Endothelial cell (in vitro differentiated cells): ENCODE results near the gene VAPB. TPM values are rescaled to one million over a fixed set of nuclear protein-coding genes. Genes with fewer than 3 reads are reported as not detected.

Experiments used
- DNase-seq: peaks from one replicate; pipeline ENCODE4 v3.0.0; 2021; ENCODE audit warnings: low spot score
- H3K27ac Mint-ChIP-seq: one replicate; pipeline ENCODE4 v1.8.0; 2021; ENCODE audit warnings: mixed read lengths, inconsistent platforms; ENCODE audit not compliant: unreplicated experiment
- H3K27me3 Mint-ChIP-seq: one replicate; pipeline ENCODE4 v1.8.0; 2021; ENCODE audit warnings: mild to moderate bottlenecking, moderate library complexity, mixed read lengths, inconsistent platforms; ENCODE audit not compliant: unreplicated experiment
- H3K36me3 Mint-ChIP-seq: one replicate; pipeline ENCODE4 v1.8.0; 2021; ENCODE audit warnings: mild to moderate bottlenecking, low read depth, mixed read lengths, inconsistent platforms; ENCODE audit not compliant: unreplicated experiment
- H3K4me1 Mint-ChIP-seq: one replicate; pipeline ENCODE4 v1.8.0; 2021; ENCODE audit warnings: mild to moderate bottlenecking, mixed read lengths, inconsistent platforms; ENCODE audit not compliant: unreplicated experiment
- H3K4me3 Mint-ChIP-seq: one replicate; pipeline ENCODE4 v1.8.0; 2021; ENCODE audit warnings: mild to moderate bottlenecking, mixed read lengths, inconsistent platforms; ENCODE audit not compliant: unreplicated experiment
- H3K9me3 Mint-ChIP-seq: one replicate; pipeline ENCODE4 v1.8.0; 2021; ENCODE audit warnings: mixed read lengths, inconsistent platforms; ENCODE audit not compliant: unreplicated experiment
- CTCF ChIP-seq: fragments of 200-600 bp; sonication (generic); IDR thresholded peaks from one replicate; pipeline ENCODE4 v1.5.0; 2021; ENCODE audit warnings: antibody characterized with exemption; ENCODE audit not compliant: unreplicated experiment
- total RNA-seq: library from RNA; stranded (reverse); fragmentation: NEBNext Ultra II Directional; extraction: Animal tissue kit (Norgen Biotek cat#: 25700); gene quantifications from one replicate; pipeline ENCODE4 v1.2.1, GENCODE V29; 2021; ENCODE audit not compliant: unreplicated experiment

Gene VAPB
- total RNA-seq, 1 donor from 2014 or later = 55.5 TPM

- no peaks in the 10 kb centered on the region for H3K27me3 Mint-ChIP-seq
- H3K36me3 Mint-ChIP-seq = peaks cover 2% of the 10 kb centered on the region
- no peaks in the 10 kb centered on the region for H3K4me1 Mint-ChIP-seq
- DNase-seq = no peak
- H3K4me3 Mint-ChIP-seq = no peak overlapping the region
- no peak overlapping the region for H3K27ac Mint-ChIP-seq
- no peak for TF ChIP-seq CTCF
- H3K9me3 Mint-ChIP-seq = no peaks in the 10 kb centered on the region
Observed at GRCh38 chr20:58472273-58473018, 83.4 kb downstream of the VAPB start.

- no peak for DNase-seq
- H3K4me3 Mint-ChIP-seq = no peak overlapping the region
- no peaks in the 10 kb centered on the region for H3K9me3 Mint-ChIP-seq
- no peak for TF ChIP-seq CTCF
- H3K27me3 Mint-ChIP-seq = no peaks in the 10 kb centered on the region
- no peak overlapping the region for H3K27ac Mint-ChIP-seq
- H3K4me1 Mint-ChIP-seq = no peaks in the 10 kb centered on the region
- H3K36me3 Mint-ChIP-seq = peaks cover 5% of the 10 kb centered on the region
Observed at GRCh38 chr20:58473453-58474425, 84.7 kb downstream of the VAPB start.

GRCh38 chr20:58475466-58475865, 86.4 kb downstream of the VAPB start:
- Mint-ChIP-seq H3K4me3 (no peak overlapping the region), H3K27ac (no peak overlapping the region)

GRCh38 chr20:58478141-58478805, 89.2 kb downstream of the VAPB start:
- H3K9me3 Mint-ChIP-seq = no peaks in the 10 kb centered on the region
- no peak overlapping the region for H3K27ac Mint-ChIP-seq
- peaks cover 5% of the 10 kb centered on the region for H3K36me3 Mint-ChIP-seq
- no peak overlapping the region for H3K4me3 Mint-ChIP-seq
- H3K27me3 Mint-ChIP-seq = no peaks in the 10 kb centered on the region
- no peak for DNase-seq
- H3K4me1 Mint-ChIP-seq = peaks cover 3% of the 10 kb centered on the region
- TF ChIP-seq CTCF = no peak

More at GRCh38 chr20:58475466-58475865, 86.4 kb downstream of the VAPB start:
- Mint-ChIP-seq H3K27me3 (no peaks in the 10 kb centered on the region), H3K9me3 (no peaks in the 10 kb centered on the region), H3K36me3 (peaks cover 5% of the 10 kb centered on the region), H3K4me1 (no peaks in the 10 kb centered on the region)
- DNase-seq = no peak
- no peak for TF ChIP-seq CTCF
